H4 (cell line): ENCODE measurements around the gene CNGB1. TPM values are rescaled to one million over a fixed set of nuclear protein-coding genes. Genes with fewer than 3 reads are reported as not detected.
"Not testable (repeated sequence)": the region's sequence is repeated elsewhere in the genome, so short reads cannot be mapped to it uniquely, and the experiment has no call there.

Source experiments
- DNase-seq: peaks from one replicate; pipeline ENCODE4 v3.0.0-alpha.2; 2015; ENCODE audit warnings: low spot score
- total RNA-seq: library from RNA; depleted of rRNA; stranded (reverse); fragments of >200 nt; shearing (Covaris generic); gene quantifications from 2 replicates; pipeline ENCODE4 v1.2.3, GENCODE V29; 2014; rRNA removed

The CNGB1 gene
- total RNA-seq, 1 experiment from 2014 or later = 0.06 TPM

- peak; percentile 26 for DNase-seq
Observed at GRCh38 chr16:57859331-57859730, 111.6 kb downstream of the CNGB1 start.

- DNase-seq = no peak
Observed at GRCh38 chr16:57858635-57859034, 112.3 kb downstream of the CNGB1 start.

GRCh38 chr16:57857991-57858390 lies 112.9 kb downstream of the CNGB1 start:
- not testable (repeated sequence) for DNase-seq

- DNase-seq = no peak
Observed at GRCh38 chr16:57855188-57855587, 115.7 kb downstream of the CNGB1 start.

GRCh38 chr16:57852189-57852588 lies 118.7 kb downstream of the CNGB1 start:
- no peak for DNase-seq

- no peak for DNase-seq
Observed at GRCh38 chr16:57848181-57848580, 122.7 kb downstream of the CNGB1 start.

- DNase-seq = not testable (repeated sequence)
Observed at GRCh38 chr16:57846931-57847330, 124.0 kb downstream of the CNGB1 start.

- no peak for DNase-seq
Observed at GRCh38 chr16:57846078-57846697, 124.7 kb downstream of the CNGB1 start.

- no peak for DNase-seq
Observed at GRCh38 chr16:57845115-57845514, 125.8 kb downstream of the CNGB1 start.

- no peak for DNase-seq
Observed at GRCh38 chr16:57844416-57845030, 126.4 kb downstream of the CNGB1 start.

- no peak for DNase-seq
Observed at GRCh38 chr16:57843400-57843799, 127.5 kb downstream of the CNGB1 start.

- DNase-seq = no peak
Observed at GRCh38 chr16:57842601-57843000, 128.3 kb downstream of the CNGB1 start.

- no peak for DNase-seq
Observed at GRCh38 chr16:57840833-57841232, 130.1 kb downstream of the CNGB1 start.

GRCh38 chr16:57838161-57838560 lies 132.8 kb downstream of the CNGB1 start:
- DNase-seq = no peak

- no peak for DNase-seq
Observed at GRCh38 chr16:57837305-57838125, 133.4 kb downstream of the CNGB1 start.

- not testable (repeated sequence) for DNase-seq
Observed at GRCh38 chr16:57835439-57835838, 135.5 kb downstream of the CNGB1 start.

- no peak for DNase-seq
Observed at GRCh38 chr16:57834936-57835335, 136.0 kb downstream of the CNGB1 start.

Other genes with a start within 250 kb of the CNGB1 start
- 22.1 and 24.9 TPM in 2 replicates for gene KATNB1, start 235.4 kb downstream of the CNGB1 start, total RNA-seq
- 12.2 and 27.4 TPM in 2 replicates for gene KIFC3, start 168.6 kb downstream of the CNGB1 start, total RNA-seq
- 1.1 and 1.5 TPM in 2 replicates for gene ZNF319, start 29.5 kb upstream of the CNGB1 start, total RNA-seq
- 28.6 and 30.5 TPM in 2 replicates for gene USB1, start 30.3 kb upstream of the CNGB1 start, total RNA-seq
- gene MMP15, start 54.6 kb upstream of the CNGB1 start, total RNA-seq = 1.6 and 2.0 TPM in 2 replicates
- 89.4 and 100 TPM in 2 replicates for gene CFAP20, start 158.3 kb upstream of the CNGB1 start, total RNA-seq
- 21.0 and 26.6 TPM in 2 replicates for gene CSNK2A2, start 227.0 kb upstream of the CNGB1 start, total RNA-seq